NCI-H510A (cell line): ENCODE results near the gene FAM180A.

Experiments
- DNase-seq: peaks from one replicate; lab custom pipeline; 2025; lab: John Stamatoyannopoulos, UW

The FAM180A gene

DNA sequence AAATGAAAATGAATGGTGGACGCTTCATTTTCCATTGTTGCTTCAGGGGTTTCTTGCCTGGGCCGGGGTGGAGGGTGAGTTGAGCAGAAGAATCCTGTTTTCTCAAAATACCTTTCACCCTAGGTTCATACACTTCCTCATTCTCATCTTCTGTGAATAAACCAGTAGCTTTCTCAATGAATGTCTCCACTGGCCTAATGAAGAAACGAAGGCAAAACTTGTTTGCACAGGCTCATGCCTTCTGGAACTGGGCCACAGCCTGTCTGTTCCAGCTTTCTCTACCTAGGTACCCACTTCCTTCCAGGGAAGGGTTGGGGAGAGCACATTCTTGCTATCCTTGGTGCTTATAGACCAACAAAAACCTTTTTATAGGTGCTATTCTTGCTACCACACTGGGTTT is 65.0 kb downstream of the FAM180A start:
- no peak for DNase-seq

GRCh38 chr7:135682191-135682590 is 66.4 kb downstream of the FAM180A start:
- no peak for DNase-seq

DNA sequence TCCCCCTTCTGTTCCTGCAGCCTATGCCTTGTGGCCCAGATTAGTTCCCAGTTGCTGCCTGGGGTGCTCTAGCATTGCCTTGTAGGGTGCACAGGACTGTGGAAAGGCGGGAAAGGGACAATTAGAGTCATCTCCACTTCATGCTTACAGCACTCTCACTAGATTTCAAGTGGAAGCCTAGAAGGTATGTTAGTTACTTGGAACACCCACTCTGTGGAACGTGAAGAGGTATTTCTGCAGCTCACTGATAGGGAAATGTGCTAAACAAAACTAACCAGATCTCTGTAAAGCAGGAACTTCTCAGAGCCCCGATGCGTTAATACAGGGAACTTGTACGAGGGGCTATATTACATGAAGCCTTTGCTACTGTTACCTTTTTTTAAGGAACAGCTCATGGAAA is 66.9 kb downstream of the FAM180A start:
- no peak for DNase-seq
